Osteoblast (primary cell): Measurements from ENCODE around the gene GNG5. TPM values are rescaled to one million over a fixed set of nuclear protein-coding genes. Genes with fewer than 3 reads are reported as not detected.
"Not testable (repeated sequence)": the region's sequence is repeated elsewhere in the genome, so short reads cannot be mapped to it uniquely, and the experiment has no call there.

Experiments used
- DNase-seq: peaks from one replicate; pipeline ENCODE4 v3.0.0; 2011; ENCODE audit warnings: low spot score, mixed read lengths; ENCODE audit not compliant: insufficient read length; ENCODE audit errors: missing footprints
- H2AFZ ChIP-seq: 2 replicates; pipeline ENCODE4 v1.6.0; 2011; ENCODE audit warnings: mild to moderate bottlenecking, low read length
- H3K27ac ChIP-seq: 2 replicates; pipeline ENCODE4 v1.5.1; 2011; ENCODE audit warnings: mild to moderate bottlenecking, low read depth, low read length, moderate library complexity
- H3K27me3 ChIP-seq: 2 replicates; pipeline ENCODE4 v1.6.0; 2012; ENCODE audit warnings: mild to moderate bottlenecking, control low read depth, inconsistent platforms, low read length, moderate library complexity; ENCODE audit not compliant: insufficient read depth
- H3K36me3 ChIP-seq: 2 replicates; pipeline ENCODE4 v1.5.1; 2011; ENCODE audit warnings: mild to moderate bottlenecking, low read length, control low read depth, moderate library complexity; ENCODE audit not compliant: insufficient read depth
- H3K4me1 ChIP-seq: 2 replicates; pipeline ENCODE4 v1.5.1; 2011; ENCODE audit warnings: mild to moderate bottlenecking, low read length, control low read depth, moderate library complexity; ENCODE audit not compliant: insufficient read depth
- H3K4me2 ChIP-seq: 2 replicates; pipeline ENCODE4 v1.6.0; 2011; ENCODE audit warnings: mild to moderate bottlenecking, low read length; ENCODE audit not compliant: insufficient read depth
- H3K4me3 ChIP-seq: fragments of 200-600 bp; sonication (generic); 3 replicates; pipeline ENCODE4 v1.5.1; 2012; ENCODE audit warnings: mild to moderate bottlenecking, low read length, inconsistent platforms; ENCODE audit not compliant: insufficient read depth
- H3K79me2 ChIP-seq: 2 replicates; pipeline ENCODE4 v1.6.0; 2012; ENCODE audit warnings: mild to moderate bottlenecking, low read length, control low read depth, inconsistent platforms; ENCODE audit not compliant: insufficient read depth
- H3K9me3 ChIP-seq: 2 replicates; pipeline ENCODE4 v1.5.1; 2011; ENCODE audit warnings: low read depth, low read length, control low read depth
- H4K20me1 ChIP-seq: 2 replicates; pipeline ENCODE4 v1.6.0; 2012; ENCODE audit warnings: mild to moderate bottlenecking, low read length, control low read depth; ENCODE audit not compliant: insufficient read depth
- total RNA-seq: library from RNA; depleted of rRNA; stranded (reverse); fragments of >200 nt; gene quantifications from 2 replicates; pipeline ENCODE4 v1.2.3, GENCODE V29; 2012
- TF ChIP-seq, protein P1 (sequence below): IDR thresholded peaks from 2 replicates; pipeline ENCODE4 v1.5.1; 2011; ENCODE audit warnings: mild to moderate bottlenecking, low read depth, low read length, moderate library complexity; ENCODE audit errors: extremely low read depth

The GNG5 gene
- total RNA-seq, 1 donor, result 23.5 TPM

DNA sequence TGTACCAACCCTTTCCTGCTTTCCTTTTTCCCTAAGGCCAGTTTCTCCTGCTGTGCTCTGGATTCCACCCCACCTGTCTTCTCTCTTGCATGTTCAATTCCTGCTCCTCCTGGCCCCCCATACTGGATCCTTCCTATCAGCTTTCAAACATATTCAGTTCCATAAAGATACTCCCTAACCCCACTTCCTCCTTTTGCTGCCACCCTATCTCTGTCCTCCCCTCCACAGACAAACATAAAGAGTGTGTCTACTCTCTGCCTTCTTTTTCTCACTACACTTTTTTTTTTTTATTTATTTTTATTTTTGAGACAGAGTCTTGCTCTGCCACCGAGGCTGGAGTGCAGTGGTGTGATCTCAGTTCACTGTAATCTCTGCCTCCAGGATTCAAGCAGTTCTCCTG, 44.3 kb downstream of the GNG5 start:
- Histone ChIP-seq H3K4me2 (no peak overlapping the region), H3K36me3 (no peaks in the 10 kb centered on the region), H3K9me3 (no peaks in the 10 kb centered on the region), H3K4me3 (no peak overlapping the region), H2AFZ (no peak overlapping the region), H3K27ac (no peak overlapping the region), H3K4me1 (no peaks in the 10 kb centered on the region), H3K27me3 (peaks cover 48% of the 10 kb centered on the region), H3K79me2 (no peaks in the 10 kb centered on the region), H4K20me1 (no peaks in the 10 kb centered on the region)
- no peak for DNase-seq
- TF ChIP-seq, protein P1, sequence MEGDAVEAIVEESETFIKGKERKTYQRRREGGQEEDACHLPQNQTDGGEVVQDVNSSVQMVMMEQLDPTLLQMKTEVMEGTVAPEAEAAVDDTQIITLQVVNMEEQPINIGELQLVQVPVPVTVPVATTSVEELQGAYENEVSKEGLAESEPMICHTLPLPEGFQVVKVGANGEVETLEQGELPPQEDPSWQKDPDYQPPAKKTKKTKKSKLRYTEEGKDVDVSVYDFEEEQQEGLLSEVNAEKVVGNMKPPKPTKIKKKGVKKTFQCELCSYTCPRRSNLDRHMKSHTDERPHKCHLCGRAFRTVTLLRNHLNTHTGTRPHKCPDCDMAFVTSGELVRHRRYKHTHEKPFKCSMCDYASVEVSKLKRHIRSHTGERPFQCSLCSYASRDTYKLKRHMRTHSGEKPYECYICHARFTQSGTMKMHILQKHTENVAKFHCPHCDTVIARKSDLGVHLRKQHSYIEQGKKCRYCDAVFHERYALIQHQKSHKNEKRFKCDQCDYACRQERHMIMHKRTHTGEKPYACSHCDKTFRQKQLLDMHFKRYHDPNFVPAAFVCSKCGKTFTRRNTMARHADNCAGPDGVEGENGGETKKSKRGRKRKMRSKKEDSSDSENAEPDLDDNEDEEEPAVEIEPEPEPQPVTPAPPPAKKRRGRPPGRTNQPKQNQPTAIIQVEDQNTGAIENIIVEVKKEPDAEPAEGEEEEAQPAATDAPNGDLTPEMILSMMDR, result no peak

- Histone ChIP-seq H3K27ac (no peak overlapping the region), H4K20me1 (no peaks in the 10 kb centered on the region), H2AFZ (no peak overlapping the region), H3K4me2 (no peak overlapping the region), H3K27me3 (peaks cover 17% of the 10 kb centered on the region), H3K4me1 (no peaks in the 10 kb centered on the region), H3K9me3 (no peaks in the 10 kb centered on the region), H3K4me3 (no peak overlapping the region), H3K79me2 (no peaks in the 10 kb centered on the region), H3K36me3 (no peaks in the 10 kb centered on the region)
- TF ChIP-seq, protein P1, result no peak
- no peak for DNase-seq
These were observed 53.9 kb downstream of the GNG5 start for GRCh38 chr1:84452436-84452835.

- TF ChIP-seq, protein P1, result no peak
- no peaks in the 10 kb centered on the region for H4K20me1 ChIP-seq
- no peaks in the 10 kb centered on the region for H3K36me3 ChIP-seq
- no peak overlapping the region for H3K4me3 ChIP-seq
- no peaks in the 10 kb centered on the region for H3K9me3 ChIP-seq
- peak overlapping the region; percentile 65 for H2AFZ ChIP-seq
- no peaks in the 10 kb centered on the region for H3K79me2 ChIP-seq
- no peak for DNase-seq
- no peak overlapping the region for H3K27ac ChIP-seq
- peaks cover 8% of the 10 kb centered on the region for H3K27me3 ChIP-seq
- H3K4me2 ChIP-seq, result no peak overlapping the region
- H3K4me1 ChIP-seq, result no peaks in the 10 kb centered on the region
These were observed 55.5 kb downstream of the GNG5 start for GRCh38 chr1:84450910-84451309.

DNA sequence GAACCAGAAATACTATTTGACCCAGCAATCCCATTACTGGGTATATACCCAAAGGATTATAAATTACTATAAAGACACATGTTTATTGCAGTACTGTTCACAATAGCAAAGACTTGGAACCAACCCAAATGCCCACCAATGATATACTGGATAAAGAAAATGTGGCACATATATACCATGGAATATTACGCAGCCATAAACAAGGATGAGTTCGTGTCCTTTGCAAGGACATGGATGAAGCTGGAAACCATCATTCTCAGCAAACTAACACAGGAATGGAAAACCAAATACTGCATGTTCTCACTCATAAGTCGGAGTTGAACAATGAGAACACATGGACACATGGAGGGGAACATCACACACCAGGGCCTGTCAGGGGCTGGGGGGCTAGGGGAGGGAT, 57.7 kb downstream of the GNG5 start:
- not testable (repeated sequence) for H2AFZ ChIP-seq, H3K79me2 ChIP-seq, H3K4me3 ChIP-seq, H3K9me3 ChIP-seq, H3K4me2 ChIP-seq, DNase-seq, H3K27ac ChIP-seq, H3K27me3 ChIP-seq, H4K20me1 ChIP-seq, H3K36me3 ChIP-seq, H3K4me1 ChIP-seq

Other genes with a start within 250 kb of the GNG5 start
- under 0.01 and 0.29 TPM in 2 replicates for gene SAMD13, start 204.9 kb downstream of the GNG5 start, total RNA-seq
- gene DNASE2B, start 108.1 kb downstream of the GNG5 start, total RNA-seq, result not detected in 2 replicates
- 29.3 and 35.4 TPM in 2 replicates for gene RPF1, start 27.3 kb downstream of the GNG5 start, total RNA-seq
- 1.8 and 2.1 TPM in 2 replicates for gene SPATA1, start 195 bp downstream of the GNG5 start, total RNA-seq
- 13.0 and 18.3 TPM in 2 replicates for gene CTBS, start 67.9 kb upstream of the GNG5 start, total RNA-seq
- gene SSX2IP, start 183.9 kb upstream of the GNG5 start, total RNA-seq, result 10.9 TPM in 2 replicates